ENCODE results near the gene CELSR1. TPM values are rescaled to one million over a fixed set of nuclear protein-coding genes. Genes with fewer than 3 reads are reported as not detected.

Gene CELSR1
- total and polyA plus RNA-seq, 2 of the 13 experiments (the other 11 are each of a cell fraction or from before 2014, with no cell fraction given): 0.78 to 1.8 TPM

DNA sequence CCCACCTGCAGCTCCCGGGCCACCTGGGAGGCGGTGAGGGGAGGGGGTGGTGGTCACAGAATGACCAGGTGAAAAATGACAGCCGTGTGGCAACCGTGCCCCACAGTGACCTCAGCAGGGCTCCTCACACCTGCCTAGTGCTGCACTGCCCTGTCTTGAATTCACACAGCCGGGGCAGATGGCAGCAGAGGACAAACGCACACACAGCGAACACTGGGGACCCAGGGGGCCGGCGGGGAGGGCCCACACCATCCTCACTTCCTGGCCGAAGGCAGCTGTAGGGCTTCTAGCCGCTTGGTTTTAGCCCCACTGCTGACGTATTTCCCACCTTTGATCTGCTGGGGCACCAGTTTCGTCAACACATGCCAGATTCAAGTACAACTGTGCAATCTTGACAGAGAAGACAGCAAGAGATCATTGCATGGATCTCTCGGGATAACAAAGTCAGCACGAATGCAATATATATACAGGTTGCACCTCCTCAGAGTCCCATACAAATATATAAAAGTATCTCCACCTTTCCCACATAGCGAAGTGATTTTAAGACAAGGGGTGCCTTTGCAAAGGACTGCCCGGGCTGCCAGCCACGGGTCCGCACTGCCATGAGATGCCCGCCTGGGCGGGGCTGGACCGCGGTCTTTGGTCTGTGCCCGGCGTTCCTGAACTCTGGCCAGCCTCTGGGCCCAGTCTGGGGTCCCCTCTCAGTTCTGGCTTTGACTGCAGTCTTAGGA is 175.1 kb downstream of the CELSR1 start (continued):
- TF ChIP-seq, protein P1, sequence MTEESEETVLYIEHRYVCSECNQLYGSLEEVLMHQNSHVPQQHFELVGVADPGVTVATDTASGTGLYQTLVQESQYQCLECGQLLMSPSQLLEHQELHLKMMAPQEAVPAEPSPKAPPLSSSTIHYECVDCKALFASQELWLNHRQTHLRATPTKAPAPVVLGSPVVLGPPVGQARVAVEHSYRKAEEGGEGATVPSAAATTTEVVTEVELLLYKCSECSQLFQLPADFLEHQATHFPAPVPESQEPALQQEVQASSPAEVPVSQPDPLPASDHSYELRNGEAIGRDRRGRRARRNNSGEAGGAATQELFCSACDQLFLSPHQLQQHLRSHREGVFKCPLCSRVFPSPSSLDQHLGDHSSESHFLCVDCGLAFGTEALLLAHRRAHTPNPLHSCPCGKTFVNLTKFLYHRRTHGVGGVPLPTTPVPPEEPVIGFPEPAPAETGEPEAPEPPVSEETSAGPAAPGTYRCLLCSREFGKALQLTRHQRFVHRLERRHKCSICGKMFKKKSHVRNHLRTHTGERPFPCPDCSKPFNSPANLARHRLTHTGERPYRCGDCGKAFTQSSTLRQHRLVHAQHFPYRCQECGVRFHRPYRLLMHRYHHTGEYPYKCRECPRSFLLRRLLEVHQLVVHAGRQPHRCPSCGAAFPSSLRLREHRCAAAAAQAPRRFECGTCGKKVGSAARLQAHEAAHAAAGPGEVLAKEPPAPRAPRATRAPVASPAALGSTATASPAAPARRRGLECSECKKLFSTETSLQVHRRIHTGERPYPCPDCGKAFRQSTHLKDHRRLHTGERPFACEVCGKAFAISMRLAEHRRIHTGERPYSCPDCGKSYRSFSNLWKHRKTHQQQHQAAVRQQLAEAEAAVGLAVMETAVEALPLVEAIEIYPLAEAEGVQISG (CRISPR knock-in tag; IDR thresholded peaks at IDR 0.05): peak; percentile 47; the same call in 1 of the 2 replicates
- TF ChIP-seq HDAC1 (CRISPR knock-in tag; IDR thresholded peaks at IDR 0.05): peak; percentile 31; the same call in 1 of the 2 replicates
- no peak for TF ChIP-seq NONO (IDR thresholded peaks at IDR 0.05)
- 0 out of 2 replicates have a peak, but pooled peaks have one; percentile 75 for TF ChIP-seq NONO (CRISPR knock-in tag; conservative IDR thresholded peaks at IDR 0.05)
- 0 out of 2 replicates have a peak, but pooled peaks have one; percentile 11 for TF ChIP-seq WIZ (CRISPR knock-in tag; IDR thresholded peaks at IDR 0.05)
- TF ChIP-seq LCORL (IDR thresholded peaks at IDR 0.05): no peak
- TF ChIP-seq LCORL (CRISPR knock-in tag; IDR thresholded peaks at IDR 0.05): peak; percentile 54
- TF ChIP-seq KLF11 (CRISPR knock-in tag; IDR thresholded peaks at IDR 0.05): 0 out of 2 replicates have a peak, but pooled peaks have one; percentile 47
- 0 out of 2 replicates have a peak, but pooled peaks have one; percentile 50 for TF ChIP-seq SMYD3 (CRISPR knock-in tag; IDR thresholded peaks at IDR 0.05)
- no peak for TF ChIP-seq TCF7 (IDR thresholded peaks at IDR 0.05; ENCODE audit: low read depth)
- peak; percentile 73 for TF ChIP-seq CEBPG (CRISPR knock-in tag; IDR thresholded peaks at IDR 0.05)
- TF ChIP-seq, protein P2, sequence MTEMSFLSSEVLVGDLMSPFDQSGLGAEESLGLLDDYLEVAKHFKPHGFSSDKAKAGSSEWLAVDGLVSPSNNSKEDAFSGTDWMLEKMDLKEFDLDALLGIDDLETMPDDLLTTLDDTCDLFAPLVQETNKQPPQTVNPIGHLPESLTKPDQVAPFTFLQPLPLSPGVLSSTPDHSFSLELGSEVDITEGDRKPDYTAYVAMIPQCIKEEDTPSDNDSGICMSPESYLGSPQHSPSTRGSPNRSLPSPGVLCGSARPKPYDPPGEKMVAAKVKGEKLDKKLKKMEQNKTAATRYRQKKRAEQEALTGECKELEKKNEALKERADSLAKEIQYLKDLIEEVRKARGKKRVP (CRISPR knock-in tag; IDR thresholded peaks at IDR 0.05): peak in 1 of 2 experiments; percentile 74; a peak in 2 of 4 replicates
- peak; percentile 67 for TF ChIP-seq GABPB1 (CRISPR knock-in tag; IDR thresholded peaks at IDR 0.05)
- no peak for TF ChIP-seq SOX13 (IDR thresholded peaks at IDR 0.05)
- TF ChIP-seq SOX13 (CRISPR knock-in tag; conservative IDR thresholded peaks at IDR 0.05 in 1 of 2, IDR thresholded peaks at IDR 0.05 in 1 of 2): 0 out of 4 replicates have a peak, but pooled peaks of 1 of the 2 experiments have one; percentile 48
- no peak for TF ChIP-seq DNMT1 (CRISPR knock-in tag; IDR thresholded peaks at IDR 0.05)
- TF ChIP-seq ZNF788 (CRISPR knock-in tag; IDR thresholded peaks at IDR 0.05; ENCODE audit: borderline replicate concordance): 0 out of 2 replicates have a peak, but pooled peaks have one; percentile 14
- peak; percentile 80 for TF ChIP-seq PHF21A (CRISPR knock-in tag; IDR thresholded peaks at IDR 0.05)
- peak; percentile 65; the same call in 1 of the 2 replicates for TF ChIP-seq ZNF768 (CRISPR knock-in tag; IDR thresholded peaks at IDR 0.05)
- peak; percentile 20; the same call in 1 of the 2 replicates for TF ChIP-seq NRL (CRISPR knock-in tag; IDR thresholded peaks at IDR 0.05; ENCODE audit: borderline replicate concordance)
- TF ChIP-seq TGIF2 (CRISPR knock-in tag; IDR thresholded peaks at IDR 0.05): peak; percentile 50; the same call in 1 of the 2 replicates
- peak; percentile 71 for TF ChIP-seq SAP130 (CRISPR knock-in tag; IDR thresholded peaks at IDR 0.05; ENCODE audit: low read depth)
- TF ChIP-seq, protein P3, sequence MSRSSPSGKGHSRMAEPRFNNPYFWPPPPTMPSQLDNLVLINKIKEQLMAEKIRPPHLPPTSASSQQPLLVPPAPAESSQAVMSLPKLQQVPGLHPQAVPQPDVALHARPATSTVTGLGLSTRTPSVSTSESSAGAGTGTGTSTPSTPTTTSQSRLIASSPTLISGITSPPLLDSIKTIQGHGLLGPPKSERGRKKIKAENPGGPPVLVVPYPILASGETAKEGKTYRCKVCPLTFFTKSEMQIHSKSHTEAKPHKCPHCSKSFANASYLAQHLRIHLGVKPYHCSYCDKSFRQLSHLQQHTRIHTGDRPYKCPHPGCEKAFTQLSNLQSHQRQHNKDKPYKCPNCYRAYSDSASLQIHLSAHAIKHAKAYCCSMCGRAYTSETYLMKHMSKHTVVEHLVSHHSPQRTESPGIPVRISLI (CRISPR knock-in tag; IDR thresholded peaks at IDR 0.05; ENCODE audit: borderline replicate concordance): no peak
- TF ChIP-seq, protein P4, sequence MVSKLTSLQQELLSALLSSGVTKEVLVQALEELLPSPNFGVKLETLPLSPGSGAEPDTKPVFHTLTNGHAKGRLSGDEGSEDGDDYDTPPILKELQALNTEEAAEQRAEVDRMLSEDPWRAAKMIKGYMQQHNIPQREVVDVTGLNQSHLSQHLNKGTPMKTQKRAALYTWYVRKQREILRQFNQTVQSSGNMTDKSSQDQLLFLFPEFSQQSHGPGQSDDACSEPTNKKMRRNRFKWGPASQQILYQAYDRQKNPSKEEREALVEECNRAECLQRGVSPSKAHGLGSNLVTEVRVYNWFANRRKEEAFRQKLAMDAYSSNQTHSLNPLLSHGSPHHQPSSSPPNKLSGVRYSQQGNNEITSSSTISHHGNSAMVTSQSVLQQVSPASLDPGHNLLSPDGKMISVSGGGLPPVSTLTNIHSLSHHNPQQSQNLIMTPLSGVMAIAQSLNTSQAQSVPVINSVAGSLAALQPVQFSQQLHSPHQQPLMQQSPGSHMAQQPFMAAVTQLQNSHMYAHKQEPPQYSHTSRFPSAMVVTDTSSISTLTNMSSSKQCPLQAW (CRISPR knock-in tag; IDR thresholded peaks at IDR 0.05): peak; percentile 72; the same call in 1 of the 2 replicates
